A673 (cell line): ENCODE results near the gene BABAM2. TPM values are rescaled to one million over a fixed set of nuclear protein-coding genes. Genes with fewer than 3 reads are reported as not detected.

Experiments used
- BruUV-seq: library from RNA; stranded (reverse); fragments of 400-500 nt; replicated peaks from 2 replicates; lab custom pipeline; 2021; lab: Mats Ljungman, UMichigan
- CTCF ChIA-PET: fragments of 300-600 bp; sonication (Branson Sonifier 250); formaldehyde crosslinking; loops from one replicate; lab custom pipeline; 2022; ENCODE audit warnings: antibody characterized with exemption; lab: Charles Lee
- POLR2A ChIA-PET: fragments of 300-600 bp; sonication (Branson Sonifier 250); formaldehyde crosslinking; loops from one replicate; lab custom pipeline; 2022; ENCODE audit warnings: antibody characterized with exemption; ENCODE audit not compliant: low non-redundant PET; lab: Charles Lee
- DNase-seq: peaks from one replicate; pipeline ENCODE4 v3.0.0-alpha.2; 2015; ENCODE audit warnings: low spot score
- H3K27ac ChIP-seq: fragments of 200-600 bp; sonication (generic); 2 replicates; pipeline ENCODE4 v1.5.1; 2016; ENCODE audit warnings: mixed run types, low read depth, mild to moderate bottlenecking, mixed read lengths, antibody characterized with exemption, low read length; ENCODE audit not compliant: poor library complexity, severe bottlenecking
- H3K27me3 ChIP-seq: fragments of 200-600 bp; sonication (generic); replicated peaks from 2 replicates; pipeline ENCODE4 v1.6.1; 2017; ENCODE audit warnings: mixed run types, low read depth, mild to moderate bottlenecking, mixed read lengths, antibody characterized with exemption, low read length; ENCODE audit not compliant: insufficient read depth, poor library complexity
- H3K36me3 ChIP-seq: fragments of 200-600 bp; sonication (generic); 2 replicates; pipeline ENCODE4 v1.6.1; 2016; ENCODE audit warnings: mixed run types, mild to moderate bottlenecking, mixed read lengths, antibody characterized with exemption, low read length; ENCODE audit not compliant: insufficient read depth, poor library complexity, severe bottlenecking
- H3K4me1 ChIP-seq: fragments of 200-600 bp; sonication (generic); 2 replicates; pipeline ENCODE4 v1.6.1; 2017; ENCODE audit warnings: mixed run types, mild to moderate bottlenecking, mixed read lengths, antibody characterized with exemption, low read length; ENCODE audit not compliant: insufficient read depth, poor library complexity, severe bottlenecking
- H3K4me3 ChIP-seq: fragments of 200-600 bp; sonication (generic); 2 replicates; pipeline ENCODE4 v1.5.1; 2016; ENCODE audit warnings: low read depth, mixed run types, mild to moderate bottlenecking, mixed read lengths, low read length; ENCODE audit not compliant: poor library complexity, severe bottlenecking
- H3K9me3 ChIP-seq: fragments of 200-600 bp; sonication (generic); 2 replicates; pipeline ENCODE4 v1.6.1; 2016; ENCODE audit warnings: mixed run types, low read depth, mild to moderate bottlenecking, mixed read lengths, antibody characterized with exemption, low read length; ENCODE audit not compliant: poor library complexity, severe bottlenecking
- EZH2 ChIP-seq: fragments of 200-600 bp; sonication (generic); IDR thresholded peaks from 2 replicates; pipeline ENCODE4 v1.6.1; 2017; ENCODE audit warnings: borderline replicate concordance, low read depth, mild to moderate bottlenecking, mixed read lengths, antibody characterized with exemption, low read length; ENCODE audit not compliant: poor library complexity, severe bottlenecking
- intact Hi-C: fragments of 100-400 bp; cut with micrococcal nuclease; formaldehyde crosslinking; loops from one replicate; pipeline ENCODE4 v1.10.0; 2022; ENCODE audit not compliant: unreplicated experiment
- total RNA-seq: library from RNA; stranded (reverse); gene quantifications from 2 replicates; pipeline ENCODE4 v1.2.3, GENCODE V29; 2021
- TF ChIP-seq, protein P1 (sequence below): fragments of 300-800, 200-600 bp; sonication (generic); conservative IDR thresholded peaks from 2 replicates; pipeline ENCODE4 v1.5.1; 2017; ENCODE audit warnings: low read depth, mild to moderate bottlenecking, antibody characterized with exemption, low read length, moderate library complexity, mixed read lengths

Gene BABAM2
- total RNA-seq, 1 experiment from 2014 or later, result 21.8 TPM

GRCh38 chr2:27946530-27947060, 56.1 kb downstream of the BABAM2 start:
- intact Hi-C loops, result no loop called here
- H3K27me3 ChIP-seq, result no peaks in the 10 kb centered on the region
- CTCF ChIA-PET, result no interaction called here
- no peak overlapping the region for H3K27ac ChIP-seq
- TF ChIP-seq, protein P1, sequence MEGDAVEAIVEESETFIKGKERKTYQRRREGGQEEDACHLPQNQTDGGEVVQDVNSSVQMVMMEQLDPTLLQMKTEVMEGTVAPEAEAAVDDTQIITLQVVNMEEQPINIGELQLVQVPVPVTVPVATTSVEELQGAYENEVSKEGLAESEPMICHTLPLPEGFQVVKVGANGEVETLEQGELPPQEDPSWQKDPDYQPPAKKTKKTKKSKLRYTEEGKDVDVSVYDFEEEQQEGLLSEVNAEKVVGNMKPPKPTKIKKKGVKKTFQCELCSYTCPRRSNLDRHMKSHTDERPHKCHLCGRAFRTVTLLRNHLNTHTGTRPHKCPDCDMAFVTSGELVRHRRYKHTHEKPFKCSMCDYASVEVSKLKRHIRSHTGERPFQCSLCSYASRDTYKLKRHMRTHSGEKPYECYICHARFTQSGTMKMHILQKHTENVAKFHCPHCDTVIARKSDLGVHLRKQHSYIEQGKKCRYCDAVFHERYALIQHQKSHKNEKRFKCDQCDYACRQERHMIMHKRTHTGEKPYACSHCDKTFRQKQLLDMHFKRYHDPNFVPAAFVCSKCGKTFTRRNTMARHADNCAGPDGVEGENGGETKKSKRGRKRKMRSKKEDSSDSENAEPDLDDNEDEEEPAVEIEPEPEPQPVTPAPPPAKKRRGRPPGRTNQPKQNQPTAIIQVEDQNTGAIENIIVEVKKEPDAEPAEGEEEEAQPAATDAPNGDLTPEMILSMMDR, result no peak
- no peak for TF ChIP-seq EZH2
- H3K9me3 ChIP-seq, result no peaks in the 10 kb centered on the region
- H3K4me1 ChIP-seq, result no peaks in the 10 kb centered on the region
- no peak for DNase-seq
- no peak overlapping the region for H3K4me3 ChIP-seq
- H3K36me3 ChIP-seq, result no peaks in the 10 kb centered on the region
- POLR2A ChIA-PET, result no interaction called here
- no TSS peak for BruUV-seq

DNA sequence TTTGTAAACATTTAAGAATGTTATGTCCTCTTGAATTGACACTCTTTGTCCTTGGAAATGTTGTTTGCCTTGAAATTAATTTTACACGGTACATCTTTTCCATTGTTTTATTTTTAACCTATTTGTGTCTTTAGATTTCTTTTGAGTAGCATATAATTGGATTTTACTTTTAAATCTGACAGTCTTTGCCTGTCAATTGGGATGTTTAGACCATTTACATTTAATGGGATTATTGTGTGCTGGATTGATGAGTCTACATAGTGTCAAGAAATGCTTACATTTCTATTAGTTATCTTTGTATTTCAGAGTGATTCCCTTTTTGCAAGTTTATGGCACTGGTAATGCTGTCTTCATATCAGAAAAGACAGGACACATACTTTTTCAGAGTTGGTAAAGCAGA, 61.5 kb downstream of the BABAM2 start:
- H3K4me1 ChIP-seq, result peaks cover 24% of the 10 kb centered on the region
- POLR2A ChIA-PET, result no interaction called here
- intact Hi-C loops, result loop anchor here (10.0 kb wide), 1 partner anchor 443 kb away; the partner anchor contains the start of gene FOSL2
- CTCF ChIA-PET, result no interaction called here
- H3K9me3 ChIP-seq, result peaks cover 7% of the 10 kb centered on the region
- H3K36me3 ChIP-seq, result no peaks in the 10 kb centered on the region
- BruUV-seq, result no TSS peak
- no peak overlapping the region for H3K4me3 ChIP-seq
- TF ChIP-seq, protein P1, result no peak
- no peak for TF ChIP-seq EZH2
- no peaks in the 10 kb centered on the region for H3K27me3 ChIP-seq
- H3K27ac ChIP-seq, result no peak overlapping the region
- DNase-seq, result no peak

DNA sequence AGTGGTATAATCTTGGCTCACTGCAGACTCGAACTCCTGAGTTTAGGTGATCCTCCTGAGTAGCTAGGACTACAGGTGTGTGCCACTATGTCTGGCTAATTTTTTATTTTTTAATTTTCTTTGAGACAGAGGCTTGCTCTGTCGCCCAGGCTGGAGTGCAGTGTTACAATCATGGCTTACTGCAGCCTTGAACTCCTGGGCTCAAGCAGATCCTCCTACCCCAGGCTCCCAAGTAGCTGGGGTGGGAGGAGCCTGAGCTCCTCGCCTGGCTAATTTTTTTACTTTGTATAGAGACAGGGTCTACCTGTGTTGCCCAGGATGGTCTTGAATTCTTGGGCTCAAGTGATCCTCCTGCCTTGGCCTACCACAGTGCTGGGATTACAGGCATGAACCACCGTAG, 62.5 kb downstream of the BABAM2 start:
- no peak for DNase-seq
- Histone ChIP-seq H3K4me3 (no peak overlapping the region), H3K27me3 (no peaks in the 10 kb centered on the region), H3K36me3 (no peaks in the 10 kb centered on the region), H3K27ac (no peak overlapping the region), H3K4me1 (peaks cover 24% of the 10 kb centered on the region), H3K9me3 (peaks cover 7% of the 10 kb centered on the region)
- ChIA-PET CTCF (interaction anchor here (0.7 kb wide), 1 partner anchor 270 kb away, joined by 3 read pairs; no protein-coding TSS in a partner anchor), POLR2A (interaction anchor here (0.5 kb wide), 1 partner anchor 34 kb away, joined by 4 read pairs; no protein-coding TSS in a partner anchor)
- intact Hi-C loops, result loop anchor here (10.0 kb wide), 1 partner anchor 442 kb away; the partner anchor contains the start of gene FOSL2
- TF ChIP-seq, protein P1, result no peak
- TF ChIP-seq EZH2, result no peak
- BruUV-seq, result no TSS peak
